ENCODE measurements around the gene ATXN10. TPM values are rescaled to one million over a fixed set of nuclear protein-coding genes. Genes with fewer than 3 reads are reported as not detected.
"Not testable (repeated sequence)": the region's sequence is repeated elsewhere in the genome, so short reads cannot be mapped to it uniquely, and the experiment has no call there.

The ATXN10 gene
- total and polyA plus RNA-seq, 2 experiments from 2014 or later, result 99.0 to 163 TPM

GRCh38 chr22:45621836-45622600, 49.6 kb upstream of the ATXN10 start:
- H2AFZ ChIP-seq, result no peak overlapping the region
- ATAC-seq (no peak), DNase-seq (ENCODE audit: low spot score) (no peak)
- no peaks in the 10 kb centered on the region for H3F3A ChIP-seq (replicated peaks; ENCODE audit: low read depth)
- H3K4me1 ChIP-seq (ENCODE audit: insufficient read depth), result peaks cover 3% of the 10 kb centered on the region; the same call in 1 of the 2 replicates
- no peak for TF ChIP-seq POLR2AphosphoS5 (IDR thresholded peaks at IDR 0.05; ENCODE audit: low read depth)
- TF ChIP-seq REST (IDR thresholded peaks at IDR 0.05; ENCODE audit: unreplicated experiment), result no peak
- TF ChIP-seq ZNF114 (CRISPR knock-in tag; IDR thresholded peaks at IDR 0.05), result no peak
- no peak for TF ChIP-seq JUNB (IDR thresholded peaks at IDR 0.05; ENCODE audit: unreplicated experiment)
- no peak for TF ChIP-seq ETS1 (IDR thresholded peaks at IDR 0.05)
- TF ChIP-seq NANOG (IDR thresholded peaks at IDR 0.05; ENCODE audit: borderline replicate concordance), result no peak
- TF ChIP-seq CTCF (conservative IDR thresholded peaks at IDR 0.05; ENCODE audit: low read depth in 2 of 2), result no peak
- Mint-ChIP-seq H3K27me3 (ENCODE audit: insufficient read depth, low read depth, poor library complexity) (peaks cover 8% of the 10 kb centered on the region), H3K27ac (no peak overlapping the region), H3K36me3 (ENCODE audit: low read depth) (peaks cover 3% of the 10 kb centered on the region; the same call in 1 of the 3 replicates), H3K4me1 (peaks cover 10% of the 10 kb centered on the region), H3K9me3 (peaks cover 12% of the 10 kb centered on the region), H3K4me3 (no peak overlapping the region)
- H3K36me3 ChIP-seq (ENCODE audit: insufficient read depth), result 0 out of 2 replicates have a peak, but pooled peaks cover 3% of the 10 kb centered on the region
- no peak overlapping the region for H3K27ac ChIP-seq (ENCODE audit: low read depth)
- H3K79me2 ChIP-seq (replicated peaks; ENCODE audit: insufficient read depth), result no peaks in the 10 kb centered on the region
- no peaks in the 10 kb centered on the region for H4K20me1 ChIP-seq (replicated peaks; ENCODE audit: insufficient read depth)
- no peaks in the 10 kb centered on the region for H3K9me2 ChIP-seq (ENCODE audit: insufficient read depth)
- no peak overlapping the region for H3K4me2 ChIP-seq
- H3K27me3 ChIP-seq (ENCODE audit: insufficient read depth), result no peaks in the 10 kb centered on the region
- no peak overlapping the region for H3K4me3 ChIP-seq

GRCh38 chr22:45623464-45624145, 48.0 kb upstream of the ATXN10 start:
- H3K79me2 ChIP-seq (replicated peaks; ENCODE audit: insufficient read depth); H3K27me3 ChIP-seq (ENCODE audit: insufficient read depth); H3K36me3 ChIP-seq (ENCODE audit: insufficient read depth); H3K9me2 ChIP-seq (ENCODE audit: insufficient read depth); H3K4me1 ChIP-seq (ENCODE audit: insufficient read depth); DNase-seq (ENCODE audit: low spot score); H3K27ac Mint-ChIP-seq; H4K20me1 ChIP-seq (replicated peaks; ENCODE audit: insufficient read depth); H3K36me3 Mint-ChIP-seq (ENCODE audit: low read depth); H3K4me2 ChIP-seq; H3K4me3 ChIP-seq; H2AFZ ChIP-seq; H3F3A ChIP-seq (replicated peaks; ENCODE audit: low read depth); H3K27ac ChIP-seq (ENCODE audit: low read depth); H3K4me3 Mint-ChIP-seq; ATAC-seq: not testable (repeated sequence)
- peaks cover 10% of the 10 kb centered on the region for H3K9me3 Mint-ChIP-seq
- H3K4me1 Mint-ChIP-seq, result peaks cover 15% of the 10 kb centered on the region
- peaks cover 13% of the 10 kb centered on the region for H3K27me3 Mint-ChIP-seq (ENCODE audit: insufficient read depth, low read depth, poor library complexity)

All from GM23338 (cell line).